ENCODE measurements around the gene HPGDS. TPM values are rescaled to one million over a fixed set of nuclear protein-coding genes. Genes with fewer than 3 reads are reported as not detected.

HPGDS gene
- total and polyA plus RNA-seq, 10 of the 15 experiments (the other 5 are each of a cell fraction or from before 2014, with no cell fraction given), result not detected

GRCh38 chr4:94329933-94330332 is 12.7 kb downstream of the HPGDS start (continued):
- no peak for TF ChIP-seq ZNF687 (IDR thresholded peaks at IDR 0.05)
- TF ChIP-seq NFXL1 (IDR thresholded peaks at IDR 0.05; ENCODE audit: borderline replicate concordance), result no peak
- no peak for TF ChIP-seq SMC3 (IDR thresholded peaks at IDR 0.05; ENCODE audit: borderline replicate concordance, low read length)
- TF ChIP-seq CEBPZ (IDR thresholded peaks at IDR 0.05; ENCODE audit: low read depth, low read length), result no peak
- no peak for TF ChIP-seq PBX3 (IDR thresholded peaks at IDR 0.05; ENCODE audit: insufficient replicate concordance, low read depth, low read length)
- no peak for TF ChIP-seq BCLAF1 (IDR thresholded peaks at IDR 0.05)
